HG02973 (cell line): ENCODE results near the gene NR1H3.
"Not testable (repeated sequence)": the region's sequence is repeated elsewhere in the genome, so short reads cannot be mapped to it uniquely, and the experiment has no call there.

Source experiments
- ATAC-seq: cut with Tn5 transposase; IDR thresholded peaks from one replicate; pipeline ENCODE4 v1.9.1; 2021; ENCODE audit warnings: moderate library complexity; ENCODE audit not compliant: unreplicated experiment

Gene NR1H3

GRCh38 chr11:47257517-47258316 is at the start of gene NR1H3:
Gene NR1H3, plus strand, starts transcription at chr11:47257996. Its CDS starts 1,221 bp downstream, at chr11:47259217.
- ATAC-seq, result no peak

- not testable (repeated sequence) for ATAC-seq
Observed at GRCh38 chr11:47208008-47208552, 49.7 kb upstream of the NR1H3 start.

- no peak for ATAC-seq
Observed at GRCh38 chr11:47208628-47209027, 49.2 kb upstream of the NR1H3 start.

GRCh38 chr11:47212938-47213337 is 44.9 kb upstream of the NR1H3 start:
- ATAC-seq, result no peak

- ATAC-seq, result peak; percentile 62
Observed at GRCh38 chr11:47213950-47214565, 43.7 kb upstream of the NR1H3 start.

- no peak for ATAC-seq
Observed at GRCh38 chr11:47215366-47215910, 42.4 kb upstream of the NR1H3 start.

- no peak for ATAC-seq
Observed at GRCh38 chr11:47216121-47216798, 41.5 kb upstream of the NR1H3 start.

GRCh38 chr11:47220401-47220821 is 37.4 kb upstream of the NR1H3 start:
- ATAC-seq, result no peak

GRCh38 chr11:47222696-47223095 is 35.1 kb upstream of the NR1H3 start:
- ATAC-seq, result no peak

GRCh38 chr11:47225552-47226400 is 32.0 kb upstream of the NR1H3 start:
- peak; percentile 93 for ATAC-seq

GRCh38 chr11:47229161-47229560 is 28.6 kb upstream of the NR1H3 start:
- no peak for ATAC-seq

GRCh38 chr11:47233051-47233450 is 24.7 kb upstream of the NR1H3 start:
- ATAC-seq, result no peak

- no peak for ATAC-seq
Observed at GRCh38 chr11:47233989-47234668, 23.7 kb upstream of the NR1H3 start.

- no peak for ATAC-seq
Observed at GRCh38 chr11:47234669-47235100, 23.1 kb upstream of the NR1H3 start.

GRCh38 chr11:47235163-47235562 is 22.6 kb upstream of the NR1H3 start:
- ATAC-seq, result no peak

- ATAC-seq, result no peak
Observed at GRCh38 chr11:47236482-47236881, 21.3 kb upstream of the NR1H3 start.

GRCh38 chr11:47239852-47240251 is 17.9 kb upstream of the NR1H3 start:
- ATAC-seq, result no peak

- no peak for ATAC-seq
Observed at GRCh38 chr11:47241841-47242301, 15.9 kb upstream of the NR1H3 start.

- ATAC-seq, result no peak
Observed at GRCh38 chr11:47242596-47243192, 15.1 kb upstream of the NR1H3 start.
